ENCODE measurements around the gene KCNN1. TPM values are rescaled to one million over a fixed set of nuclear protein-coding genes. Genes with fewer than 3 reads are reported as not detected.

KCNN1 gene
- total and polyA plus RNA-seq, 9 of the 15 experiments (the other 6 are each of a cell fraction or from before 2014, with no cell fraction given) = 0.01 to 6.2 (median 0.72) TPM

DNA sequence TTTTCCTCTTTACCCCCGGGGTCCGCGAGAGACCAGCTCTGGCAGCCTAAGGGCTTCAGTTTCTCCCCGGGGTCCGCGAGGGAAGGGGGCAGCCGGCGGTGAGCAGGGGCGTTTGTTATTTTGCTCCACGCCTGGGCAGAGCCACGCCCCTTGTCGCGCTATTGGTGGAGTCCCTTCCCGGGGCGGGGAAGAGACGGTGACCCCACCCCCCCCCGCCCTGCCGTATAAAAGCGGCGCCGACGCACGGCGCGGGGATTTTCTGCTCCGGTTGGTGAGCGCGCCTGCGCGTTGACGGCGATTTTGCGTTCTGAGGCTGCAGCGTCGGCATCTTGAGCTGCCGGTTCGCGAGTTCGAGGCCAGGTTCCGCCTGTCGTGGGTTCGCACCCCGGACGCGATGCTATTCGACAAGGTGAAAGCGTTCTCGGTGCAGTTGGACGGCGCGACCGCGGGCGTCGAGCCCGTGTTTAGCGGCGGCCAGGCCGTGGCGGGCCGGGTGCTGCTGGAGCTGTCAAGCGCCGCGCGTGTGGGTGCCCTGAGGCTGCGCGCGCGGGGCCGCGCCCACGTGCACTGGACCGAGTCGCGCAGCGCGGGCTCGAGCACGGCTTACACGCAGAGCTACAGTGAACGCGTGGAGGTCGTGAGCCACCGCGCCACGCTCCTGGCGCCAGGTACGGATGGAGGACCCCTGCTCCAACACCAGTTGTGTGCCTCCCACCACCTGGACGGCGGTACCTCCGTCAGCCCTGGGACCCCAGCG is 41.2 kb downstream of the KCNN1 start, which contains the start of gene ARRDC2 (continued):
- TF ChIP-seq, protein P1, sequence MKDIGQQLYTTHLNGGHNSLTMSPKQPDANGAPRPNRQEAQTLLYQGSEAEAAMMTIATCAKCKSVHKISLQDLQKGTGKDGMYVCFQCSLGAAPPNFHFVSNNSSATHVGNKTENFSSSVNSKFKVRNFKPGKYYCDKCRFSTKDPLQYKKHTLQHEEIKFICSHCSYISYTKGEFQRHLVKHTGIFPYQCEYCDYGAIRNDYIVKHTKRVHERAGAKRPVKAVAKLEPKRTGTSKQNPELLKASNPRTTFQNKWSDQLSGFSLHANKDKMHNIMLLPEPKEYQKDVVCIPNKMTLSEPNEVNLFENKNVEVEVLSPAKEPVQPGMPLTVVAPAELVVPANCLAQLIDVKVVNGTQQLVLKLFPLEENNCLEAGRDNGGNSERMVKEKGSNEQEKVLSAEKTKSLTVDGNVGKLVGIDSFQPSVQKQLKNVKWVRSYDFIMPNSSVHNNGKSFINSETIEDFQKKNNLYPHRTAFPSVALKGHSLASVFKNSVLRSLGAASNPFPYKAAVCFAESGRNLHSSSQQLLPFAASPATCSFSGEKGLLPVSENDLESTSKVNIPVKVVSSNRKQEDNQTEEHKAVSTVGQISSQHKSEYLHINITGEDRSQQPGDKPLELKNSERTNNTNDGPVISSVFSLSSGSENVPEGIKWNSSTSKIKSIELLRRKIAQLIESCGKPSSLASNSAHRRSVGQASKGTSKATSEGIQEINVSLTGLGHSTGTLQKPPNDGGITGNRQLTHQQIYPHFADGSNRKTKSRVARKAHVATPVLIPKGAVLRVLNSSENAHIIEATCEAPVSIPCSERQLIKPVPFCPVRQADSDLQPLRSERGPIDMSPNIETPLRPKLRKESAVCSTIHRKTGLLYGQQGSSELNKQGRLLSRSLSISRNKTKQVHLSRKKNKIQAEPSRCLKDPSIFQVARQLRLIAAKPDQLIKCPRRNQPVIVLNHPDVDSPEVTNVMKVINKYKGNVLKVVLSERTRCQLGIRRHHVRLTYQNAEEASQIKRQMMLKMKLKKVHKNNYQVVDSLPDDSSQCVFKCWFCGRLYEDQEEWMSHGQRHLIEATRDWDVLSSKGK (CRISPR knock-in tag; IDR thresholded peaks at IDR 0.05) = no peak
- 0 out of 2 replicates have a peak, but pooled peaks have one; percentile 13 for TF ChIP-seq CEBPG (CRISPR knock-in tag; IDR thresholded peaks at IDR 0.05)
- no peak for TF ChIP-seq CEBPG (tag; conservative IDR thresholded peaks at IDR 0.05 in 1 of 2, IDR thresholded peaks at IDR 0.05 in 1 of 2)
- TF ChIP-seq MCM3 (IDR thresholded peaks at IDR 0.05) = no peak
- no peak for TF ChIP-seq KDM1A (IDR thresholded peaks at IDR 0.05)
- no peak for TF ChIP-seq SAP30 (IDR thresholded peaks at IDR 0.05; ENCODE audit: borderline replicate concordance, insufficient read depth, low read depth, low read length, poor library complexity, severe bottlenecking)
- TF ChIP-seq, protein P2, sequence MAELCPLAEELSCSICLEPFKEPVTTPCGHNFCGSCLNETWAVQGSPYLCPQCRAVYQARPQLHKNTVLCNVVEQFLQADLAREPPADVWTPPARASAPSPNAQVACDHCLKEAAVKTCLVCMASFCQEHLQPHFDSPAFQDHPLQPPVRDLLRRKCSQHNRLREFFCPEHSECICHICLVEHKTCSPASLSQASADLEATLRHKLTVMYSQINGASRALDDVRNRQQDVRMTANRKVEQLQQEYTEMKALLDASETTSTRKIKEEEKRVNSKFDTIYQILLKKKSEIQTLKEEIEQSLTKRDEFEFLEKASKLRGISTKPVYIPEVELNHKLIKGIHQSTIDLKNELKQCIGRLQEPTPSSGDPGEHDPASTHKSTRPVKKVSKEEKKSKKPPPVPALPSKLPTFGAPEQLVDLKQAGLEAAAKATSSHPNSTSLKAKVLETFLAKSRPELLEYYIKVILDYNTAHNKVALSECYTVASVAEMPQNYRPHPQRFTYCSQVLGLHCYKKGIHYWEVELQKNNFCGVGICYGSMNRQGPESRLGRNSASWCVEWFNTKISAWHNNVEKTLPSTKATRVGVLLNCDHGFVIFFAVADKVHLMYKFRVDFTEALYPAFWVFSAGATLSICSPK (IDR thresholded peaks at IDR 0.05; ENCODE audit: borderline replicate concordance) = no peak
- TF ChIP-seq MEF2A (IDR thresholded peaks at IDR 0.05; ENCODE audit: control insufficient read depth, low read depth, low read length) = no peak
- no peak for TF ChIP-seq ZNF583 (CRISPR knock-in tag; IDR thresholded peaks at IDR 0.05)
- no peak for TF ChIP-seq HMG20A (CRISPR knock-in tag; conservative IDR thresholded peaks at IDR 0.05)
- TF ChIP-seq KDM5B (IDR thresholded peaks at IDR 0.05; ENCODE audit: insufficient replicate concordance, low read depth, low read length) = no peak
- TF ChIP-seq, protein P3, sequence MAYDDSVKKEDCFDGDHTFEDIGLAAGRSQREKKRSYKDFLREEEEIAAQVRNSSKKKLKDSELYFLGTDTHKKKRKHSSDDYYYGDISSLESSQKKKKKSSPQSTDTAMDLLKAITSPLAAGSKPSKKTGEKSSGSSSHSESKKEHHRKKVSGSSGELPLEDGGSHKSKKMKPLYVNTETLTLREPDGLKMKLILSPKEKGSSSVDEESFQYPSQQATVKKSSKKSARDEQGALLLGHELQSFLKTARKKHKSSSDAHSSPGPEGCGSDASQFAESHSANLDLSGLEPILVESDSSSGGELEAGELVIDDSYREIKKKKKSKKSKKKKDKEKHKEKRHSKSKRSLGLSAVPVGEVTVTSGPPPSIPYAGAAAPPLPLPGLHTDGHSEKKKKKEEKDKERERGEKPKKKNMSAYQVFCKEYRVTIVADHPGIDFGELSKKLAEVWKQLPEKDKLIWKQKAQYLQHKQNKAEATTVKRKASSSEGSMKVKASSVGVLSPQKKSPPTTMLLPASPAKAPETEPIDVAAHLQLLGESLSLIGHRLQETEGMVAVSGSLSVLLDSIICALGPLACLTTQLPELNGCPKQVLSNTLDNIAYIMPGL (CRISPR knock-in tag; IDR thresholded peaks at IDR 0.05) = no peak
- no peak for TF ChIP-seq RBM34 (IDR thresholded peaks at IDR 0.05; ENCODE audit: borderline replicate concordance, insufficient read depth, low read length)
- TF ChIP-seq, protein P4, sequence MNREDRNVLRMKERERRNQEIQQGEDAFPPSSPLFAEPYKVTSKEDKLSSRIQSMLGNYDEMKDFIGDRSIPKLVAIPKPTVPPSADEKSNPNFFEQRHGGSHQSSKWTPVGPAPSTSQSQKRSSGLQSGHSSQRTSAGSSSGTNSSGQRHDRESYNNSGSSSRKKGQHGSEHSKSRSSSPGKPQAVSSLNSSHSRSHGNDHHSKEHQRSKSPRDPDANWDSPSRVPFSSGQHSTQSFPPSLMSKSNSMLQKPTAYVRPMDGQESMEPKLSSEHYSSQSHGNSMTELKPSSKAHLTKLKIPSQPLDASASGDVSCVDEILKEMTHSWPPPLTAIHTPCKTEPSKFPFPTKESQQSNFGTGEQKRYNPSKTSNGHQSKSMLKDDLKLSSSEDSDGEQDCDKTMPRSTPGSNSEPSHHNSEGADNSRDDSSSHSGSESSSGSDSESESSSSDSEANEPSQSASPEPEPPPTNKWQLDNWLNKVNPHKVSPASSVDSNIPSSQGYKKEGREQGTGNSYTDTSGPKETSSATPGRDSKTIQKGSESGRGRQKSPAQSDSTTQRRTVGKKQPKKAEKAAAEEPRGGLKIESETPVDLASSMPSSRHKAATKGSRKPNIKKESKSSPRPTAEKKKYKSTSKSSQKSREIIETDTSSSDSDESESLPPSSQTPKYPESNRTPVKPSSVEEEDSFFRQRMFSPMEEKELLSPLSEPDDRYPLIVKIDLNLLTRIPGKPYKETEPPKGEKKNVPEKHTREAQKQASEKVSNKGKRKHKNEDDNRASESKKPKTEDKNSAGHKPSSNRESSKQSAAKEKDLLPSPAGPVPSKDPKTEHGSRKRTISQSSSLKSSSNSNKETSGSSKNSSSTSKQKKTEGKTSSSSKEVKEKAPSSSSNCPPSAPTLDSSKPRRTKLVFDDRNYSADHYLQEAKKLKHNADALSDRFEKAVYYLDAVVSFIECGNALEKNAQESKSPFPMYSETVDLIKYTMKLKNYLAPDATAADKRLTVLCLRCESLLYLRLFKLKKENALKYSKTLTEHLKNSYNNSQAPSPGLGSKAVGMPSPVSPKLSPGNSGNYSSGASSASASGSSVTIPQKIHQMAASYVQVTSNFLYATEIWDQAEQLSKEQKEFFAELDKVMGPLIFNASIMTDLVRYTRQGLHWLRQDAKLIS (CRISPR knock-in tag; IDR thresholded peaks at IDR 0.05) = no peak

Measured in K562 (cell line).